ENCODE measurements around the gene MBD3L1.

Gene MBD3L1

DNA sequence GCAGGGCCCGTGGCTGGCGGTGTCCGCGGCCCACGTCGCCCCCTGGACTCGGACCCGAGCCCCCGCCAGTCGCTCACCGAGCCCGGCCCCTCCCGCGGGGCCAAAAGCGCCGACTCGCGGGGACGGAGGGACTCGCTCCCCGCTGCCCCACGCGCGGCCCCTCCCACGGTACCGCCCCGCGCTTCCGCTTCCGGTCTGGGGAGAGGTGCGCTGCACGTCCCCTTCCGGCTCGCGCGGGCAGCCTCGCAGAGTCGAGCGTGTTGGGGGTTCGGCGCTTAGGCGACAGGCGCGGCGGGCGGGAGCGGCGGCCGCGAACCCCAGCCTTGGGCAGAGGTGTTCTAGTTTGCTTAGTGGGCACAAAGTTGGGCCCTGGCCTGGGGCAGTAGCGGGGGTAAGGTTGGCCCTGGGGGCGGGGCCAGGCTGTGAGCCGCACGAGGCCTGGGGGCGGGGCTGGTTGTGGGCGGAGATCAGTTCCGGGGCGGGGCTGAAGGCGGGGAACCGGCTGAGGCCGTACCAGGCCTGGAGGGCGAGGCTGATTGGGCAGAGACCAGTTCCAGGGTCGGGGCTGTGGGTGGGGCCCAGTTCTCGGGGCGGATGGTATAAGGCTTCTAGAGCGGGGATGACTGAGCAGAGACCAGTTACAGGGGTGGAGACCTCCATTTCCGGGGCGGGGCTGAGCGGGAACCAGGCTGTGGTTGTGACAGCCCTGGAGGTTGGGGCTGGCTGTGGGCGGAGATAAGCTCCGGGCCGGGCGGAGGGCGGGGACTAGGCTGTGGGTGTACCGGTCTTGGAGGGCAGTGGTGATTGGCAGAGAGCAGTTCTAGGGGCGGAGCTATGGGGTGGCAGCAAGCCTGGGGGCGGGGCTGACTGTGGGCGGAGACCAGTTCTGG, at the start of gene MBD3L1, which contains the start of gene ZNF558:
TSS of gene MBD3L1 (plus strand) at position 246 of the 890 bp plus-strand sequence. CDS start 10,302 bp downstream, outside the sequence.
TSS of gene ZNF558 (minus strand) at position 173 of the 890 bp plus-strand sequence. CDS start 9,645 bp downstream, outside the sequence.
- peak; percentile 98 for DNase-seq (ENCODE audit: low spot score)

GRCh38 chr19:8794823-8795222, 37.4 kb upstream of the MBD3L1 start:
- no peak for DNase-seq (ENCODE audit: low spot score)

GRCh38 chr19:8806661-8807060, 25.5 kb upstream of the MBD3L1 start:
- DNase-seq (ENCODE audit: low spot score): no peak

GRCh38 chr19:8811315-8812172, 20.6 kb upstream of the MBD3L1 start:
- DNase-seq (ENCODE audit: low spot score): no peak

DNA sequence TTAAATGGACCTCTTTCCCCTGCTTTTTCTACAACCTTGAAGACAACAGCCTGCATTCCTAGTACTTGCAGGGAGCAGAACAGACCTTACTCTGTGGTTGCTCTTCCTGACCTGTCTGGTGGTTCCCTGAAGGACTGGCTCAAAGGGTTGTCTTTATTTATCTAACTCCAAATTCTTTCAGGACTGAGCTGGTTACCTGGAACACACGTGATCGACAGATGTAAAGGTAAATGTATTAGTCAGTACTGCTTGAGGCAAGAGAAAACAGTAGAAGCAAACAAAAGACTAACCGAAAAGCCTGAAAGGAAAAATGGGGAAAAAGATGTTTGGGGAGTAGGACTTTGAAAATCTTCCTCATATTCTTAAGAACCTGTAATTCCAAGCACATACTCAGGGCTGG, 18.0 kb upstream of the MBD3L1 start:
- DNase-seq (ENCODE audit: low spot score): no peak

GRCh38 chr19:8815780-8816179, 16.4 kb upstream of the MBD3L1 start:
- no peak for DNase-seq (ENCODE audit: low spot score)

GRCh38 chr19:8820234-8820633, 11.9 kb upstream of the MBD3L1 start:
- DNase-seq (ENCODE audit: low spot score): no peak

- no peak for DNase-seq (ENCODE audit: low spot score)
These were observed 10.4 kb upstream of the MBD3L1 start for GRCh38 chr19:8821748-8822241.

DNA sequence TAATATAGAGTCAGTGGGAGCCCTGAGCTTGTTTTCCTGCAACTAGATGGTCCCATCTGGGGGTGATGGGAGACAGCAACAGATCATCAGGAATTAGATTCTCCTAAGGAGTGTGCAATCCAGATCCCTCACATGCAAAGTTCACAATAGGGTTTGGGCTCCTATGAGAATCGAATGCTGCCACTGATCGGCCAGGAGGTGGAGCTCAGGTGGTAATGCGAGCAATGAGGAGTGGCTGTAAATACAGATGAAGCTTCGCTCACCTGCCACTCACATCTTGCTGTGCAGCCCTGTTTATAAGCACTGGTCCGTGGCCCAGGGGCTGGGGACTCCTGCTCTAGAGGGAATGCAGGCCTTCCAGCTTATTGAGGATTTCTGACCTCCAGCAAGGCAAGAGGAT, 5.8 kb upstream of the MBD3L1 start:
- no peak for DNase-seq (ENCODE audit: low spot score)

DNA sequence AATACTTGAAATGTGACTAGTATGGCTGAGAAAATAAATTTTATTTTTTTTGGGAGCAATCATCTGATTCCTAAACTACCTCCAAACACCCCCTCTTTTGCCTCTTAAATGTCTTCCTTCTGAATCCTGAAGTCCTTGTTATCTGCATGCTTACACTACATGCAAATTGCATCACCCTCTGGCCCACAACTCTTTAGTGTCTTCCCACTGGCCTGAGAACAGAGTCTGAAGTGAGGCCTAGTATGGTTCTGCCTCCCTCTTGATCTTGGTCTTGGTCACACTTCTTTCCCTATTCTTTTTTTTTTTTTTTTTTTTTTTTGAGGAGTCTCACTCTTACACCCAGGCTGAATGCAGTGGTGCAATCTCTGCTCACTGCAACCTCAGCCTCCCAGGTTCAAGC, 4.9 kb upstream of the MBD3L1 start:
- no peak for DNase-seq (ENCODE audit: low spot score)

DNA sequence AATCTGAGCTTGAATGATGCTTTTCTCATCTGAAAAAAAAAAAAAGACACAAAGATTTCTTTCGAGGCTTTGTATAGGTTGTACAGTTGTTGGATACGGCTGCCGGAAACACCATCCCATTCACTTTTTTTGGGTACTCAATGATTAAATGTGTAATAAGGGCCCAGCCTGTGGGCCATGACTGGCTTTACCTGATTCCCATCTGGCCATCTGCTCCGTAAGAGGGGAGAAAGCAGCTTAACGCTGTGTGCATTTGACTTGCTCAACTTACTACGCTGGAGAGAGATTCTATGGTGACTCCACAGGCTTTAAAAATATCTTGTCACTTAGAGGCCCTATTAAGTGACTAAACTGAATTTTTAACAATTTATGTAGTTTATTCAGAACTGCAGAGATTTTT, 804 bp upstream of the MBD3L1 start:
- DNase-seq (ENCODE audit: low spot score): no peak

- DNase-seq (ENCODE audit: low spot score): no peak
These were observed 395 bp upstream of the MBD3L1 start for GRCh38 chr19:8831832-8832131.

DNA sequence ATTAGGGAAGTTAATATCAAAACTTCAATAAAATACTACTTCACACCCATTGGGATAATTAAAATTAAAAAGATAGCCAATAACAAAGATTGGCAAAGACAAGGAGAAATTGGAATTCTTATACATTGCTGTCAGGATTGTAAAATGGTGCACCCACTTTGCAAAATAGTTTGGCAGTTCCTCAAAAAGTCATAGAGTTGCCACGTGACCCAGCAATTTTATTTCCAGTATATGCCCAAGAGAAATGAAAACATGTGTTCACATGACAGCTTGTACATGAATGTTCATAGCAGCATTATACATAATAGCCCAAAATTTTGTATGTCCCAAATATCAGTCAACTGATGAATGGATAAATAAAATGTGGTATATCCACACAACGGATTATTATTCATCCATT, 3.3 kb downstream of the MBD3L1 start:
- no peak for DNase-seq (ENCODE audit: low spot score)

DNA sequence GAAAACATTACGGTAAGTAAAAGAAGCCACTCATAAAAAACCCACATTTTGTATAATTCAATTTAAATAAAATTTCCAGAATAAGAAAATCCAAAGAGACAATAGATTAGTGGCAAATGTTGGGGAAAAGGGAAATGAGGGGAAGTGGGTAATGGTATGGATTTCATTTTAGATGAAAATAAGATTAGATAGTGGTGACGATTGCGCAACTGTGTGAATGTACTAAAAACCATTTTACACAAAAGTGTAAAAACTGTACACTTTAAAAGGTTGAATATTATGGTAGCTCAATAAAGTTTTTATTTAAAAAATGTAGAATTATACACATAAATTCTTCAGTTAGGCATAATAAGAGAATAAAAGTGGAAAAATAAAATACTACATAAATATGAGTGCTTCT, 3.7 kb downstream of the MBD3L1 start:
- DNase-seq (ENCODE audit: low spot score): no peak

DNA sequence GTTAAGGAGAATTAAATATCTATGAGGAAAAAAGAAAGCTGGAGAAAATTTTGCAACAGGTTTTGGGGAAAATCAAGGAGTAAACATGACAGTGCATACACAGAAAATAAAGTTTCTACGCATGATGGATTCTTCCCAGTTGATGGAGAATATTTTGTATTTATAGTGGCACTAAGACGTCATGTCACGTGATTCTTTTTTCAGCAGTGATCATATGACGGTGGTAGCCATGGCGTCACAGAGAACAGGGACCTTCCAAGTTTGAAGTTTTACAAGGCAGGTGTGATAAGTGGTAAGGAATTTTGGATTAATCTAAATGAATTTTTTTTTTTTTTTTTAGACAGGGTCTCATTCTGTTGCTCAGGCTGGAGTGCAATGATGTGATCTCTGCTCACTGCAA, 8.5 kb downstream of the MBD3L1 start:
- no peak for DNase-seq (ENCODE audit: low spot score)

GRCh38 chr19:8846819-8847218, 14.6 kb downstream of the MBD3L1 start:
- DNase-seq (ENCODE audit: low spot score): no peak

- no peak for DNase-seq (ENCODE audit: low spot score)
These were observed 17.1 kb downstream of the MBD3L1 start for GRCh38 chr19:8849232-8849631.

DNA sequence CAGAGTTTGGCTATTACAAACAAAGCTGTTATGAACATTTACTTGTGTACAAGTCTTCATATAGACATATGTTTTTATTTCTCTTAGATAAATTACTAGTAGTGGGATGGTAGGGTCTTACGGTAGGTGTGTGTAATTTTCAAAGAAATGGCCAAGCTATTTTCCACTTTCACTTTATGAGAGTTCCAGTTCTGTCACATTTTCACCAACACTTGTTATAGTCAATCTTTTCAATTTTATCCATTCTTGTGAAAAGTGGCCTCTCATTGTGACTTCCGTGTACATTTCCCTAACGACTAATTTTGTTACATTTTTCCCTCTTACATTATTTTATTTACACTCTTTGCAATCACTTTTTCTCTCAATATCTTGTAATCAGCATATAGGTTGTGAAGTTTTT, 18.3 kb downstream of the MBD3L1 start:
- no peak for DNase-seq (ENCODE audit: low spot score)

DNA sequence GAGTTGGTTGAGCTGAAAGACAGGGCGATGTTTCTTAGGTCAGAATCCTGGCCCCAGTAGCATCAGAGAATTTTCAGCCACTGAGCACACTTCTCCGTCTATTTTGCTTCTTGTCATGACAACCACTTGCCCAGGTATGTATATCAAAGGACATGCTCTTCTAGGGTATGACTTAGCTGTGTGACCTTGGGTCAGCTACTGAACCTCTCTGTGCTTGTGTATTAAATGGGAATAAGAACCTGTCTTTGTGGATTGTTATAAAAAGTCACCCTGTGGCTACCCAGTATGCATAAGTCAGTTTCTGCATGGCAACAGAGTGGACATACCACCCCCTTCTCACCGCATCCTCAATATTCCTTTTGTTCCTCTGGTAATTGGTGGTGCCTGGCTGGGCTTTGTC, 26.1 kb downstream of the MBD3L1 start:
- DNase-seq (ENCODE audit: low spot score): no peak

- no peak for DNase-seq (ENCODE audit: low spot score)
These were observed 34.2 kb downstream of the MBD3L1 start for GRCh38 chr19:8866344-8866743.

GRCh38 chr19:8877854-8878705, 45.9 kb downstream of the MBD3L1 start:
- DNase-seq (ENCODE audit: low spot score): no peak

All from CD4-positive, alpha-beta T cell treated with Interleukin-2 at 100 ng/mL for 4 hours (primary cell).